NB4 (cell line): ENCODE measurements around the gene DSTN.

Experiments used
- CTCF ChIP-seq: IDR thresholded peaks from one replicate; pipeline ENCODE4 v1.5.1; 2012; ENCODE audit warnings: low read depth, low read length
- MYC ChIP-seq: IDR thresholded peaks from 2 replicates; pipeline ENCODE4 v1.6.1; 2011; ENCODE audit warnings: low read depth, low read length

DNA sequence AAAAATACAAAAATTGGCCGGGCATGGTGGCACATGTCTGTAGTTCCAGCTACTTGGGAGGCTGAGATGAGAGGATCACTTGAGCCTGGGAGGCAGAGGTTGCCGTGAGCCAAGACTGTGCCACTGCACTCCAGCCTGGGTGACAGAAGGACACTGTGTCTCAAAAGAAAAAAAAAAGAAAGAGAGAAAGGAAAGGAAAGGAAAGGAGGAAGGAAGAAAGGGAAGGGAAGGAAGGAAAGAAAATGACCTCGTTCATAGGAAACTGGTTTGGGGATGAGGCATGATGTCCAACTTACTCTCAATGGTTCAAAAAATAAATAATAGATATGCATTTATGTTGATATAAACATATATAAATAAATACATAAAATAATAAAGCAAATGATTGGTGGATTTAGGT, 31.9 kb upstream of the DSTN start:
- TF ChIP-seq CTCF (no peak), MYC (no peak)
